ENCODE data around the gene HEATR5A.

The HEATR5A gene

DNA sequence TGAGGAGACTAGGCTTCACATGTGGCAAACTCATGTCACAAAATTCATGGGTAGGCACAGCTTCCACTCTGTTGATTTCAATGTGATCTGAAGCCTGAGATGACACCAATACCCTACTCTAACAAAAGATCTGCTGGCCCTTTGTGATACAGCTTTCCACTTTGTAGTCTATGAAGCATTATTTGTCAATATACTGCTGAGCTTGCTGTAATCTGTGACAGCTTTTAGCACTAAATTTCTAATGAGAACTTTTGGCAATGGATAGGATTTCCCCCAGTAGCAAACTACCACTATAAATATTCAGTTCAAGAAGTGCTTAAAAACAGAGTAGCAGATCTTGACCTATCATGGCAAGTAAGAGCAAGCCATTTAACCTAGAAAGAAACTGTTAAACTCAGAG, 5.6 kb upstream of the HEATR5A start:
- no peak for DNase-seq

DNA sequence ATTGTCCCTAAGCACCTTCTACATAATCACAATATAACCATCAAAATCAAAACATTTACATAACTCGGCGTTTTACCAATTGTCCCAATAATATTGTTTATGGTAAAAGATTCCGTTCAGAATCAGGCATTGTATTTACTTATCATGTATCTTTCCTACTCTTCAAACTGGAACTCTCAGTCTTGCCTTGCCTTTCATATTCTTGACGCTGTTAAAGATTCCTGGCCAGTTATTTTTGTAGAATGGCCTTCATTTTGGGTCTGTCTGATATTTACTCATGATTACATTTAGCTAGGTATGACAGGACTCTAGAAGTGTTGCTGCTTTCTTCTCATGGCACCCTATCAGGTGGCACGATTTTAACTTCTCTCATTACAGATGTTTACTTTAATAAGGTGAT, 850 bp upstream of the HEATR5A start:
- no peak for DNase-seq

DNA sequence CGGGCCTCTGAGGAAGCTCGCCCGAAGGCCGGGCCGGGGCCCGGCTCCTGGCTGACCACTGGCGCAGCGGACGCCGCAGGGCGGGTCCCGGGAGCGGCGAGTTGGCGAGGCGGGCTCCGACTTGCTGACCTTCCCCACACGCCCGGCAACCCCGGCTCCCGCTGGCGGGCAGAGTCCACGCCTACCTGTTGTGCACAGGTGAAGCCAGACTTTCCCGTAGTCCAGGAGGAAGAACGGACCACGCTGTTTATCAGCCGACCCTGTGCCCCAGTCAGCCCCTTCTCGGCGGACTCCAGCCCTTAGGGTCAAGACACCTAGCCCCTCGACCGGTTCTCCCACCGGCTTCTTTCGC, 407 bp downstream of the HEATR5A start:
- no peak for DNase-seq

DNA sequence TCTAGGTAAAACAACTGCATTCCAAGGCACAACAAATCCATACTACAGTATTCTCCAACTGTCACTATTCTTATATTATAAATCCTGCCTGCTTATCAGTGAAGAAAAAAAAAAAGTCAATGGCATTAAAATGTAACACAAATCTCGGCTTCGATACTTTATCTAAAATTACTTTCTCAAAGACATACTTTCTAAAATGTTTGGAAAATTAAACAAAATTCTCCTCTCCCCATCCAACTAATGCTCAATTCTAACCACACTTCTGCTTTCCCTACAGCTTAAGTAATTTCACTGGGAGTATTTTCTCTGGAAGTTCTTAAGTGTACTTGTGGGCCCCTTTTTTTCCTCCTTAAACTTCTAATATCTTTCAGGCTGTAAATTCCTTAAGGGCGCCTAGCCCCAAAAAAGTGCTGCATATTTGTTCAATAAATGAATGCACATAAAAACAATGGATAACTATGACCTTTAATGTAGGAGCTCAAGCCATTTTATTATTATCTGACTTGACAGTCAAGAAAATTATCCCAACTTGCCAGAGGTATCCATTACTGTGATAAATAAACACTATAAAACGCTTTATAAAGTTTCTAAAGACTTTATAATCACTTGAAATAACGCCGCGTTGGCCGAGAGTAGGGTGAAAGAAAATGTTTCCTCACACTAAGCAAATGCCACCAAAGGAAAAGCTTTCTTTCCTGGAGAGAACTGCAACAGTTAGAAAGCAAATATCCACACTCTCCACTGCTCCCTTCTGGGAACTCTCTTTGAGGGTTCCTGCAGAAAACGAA, 977 bp downstream of the HEATR5A start:
- DNase-seq = peak; percentile 38

DNA sequence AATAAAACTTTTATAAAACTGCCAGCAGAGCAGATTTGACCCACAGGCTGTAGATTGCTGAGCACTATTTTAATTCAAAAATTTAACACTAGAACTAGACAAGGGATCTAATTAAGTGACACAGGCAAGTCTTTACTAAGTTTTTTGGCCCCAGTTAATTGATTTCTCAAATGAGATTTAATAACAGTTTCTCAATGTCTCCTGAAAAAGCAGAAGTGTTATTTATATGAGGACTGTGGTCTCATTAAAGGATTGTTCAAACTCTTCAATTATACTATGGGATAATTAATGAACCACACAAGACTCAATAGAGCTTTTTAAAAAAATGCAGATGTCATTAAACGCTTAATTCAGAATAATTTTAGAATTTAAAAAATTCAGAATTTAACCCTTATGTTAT, 1.9 kb downstream of the HEATR5A start:
- DNase-seq = no peak

DNA sequence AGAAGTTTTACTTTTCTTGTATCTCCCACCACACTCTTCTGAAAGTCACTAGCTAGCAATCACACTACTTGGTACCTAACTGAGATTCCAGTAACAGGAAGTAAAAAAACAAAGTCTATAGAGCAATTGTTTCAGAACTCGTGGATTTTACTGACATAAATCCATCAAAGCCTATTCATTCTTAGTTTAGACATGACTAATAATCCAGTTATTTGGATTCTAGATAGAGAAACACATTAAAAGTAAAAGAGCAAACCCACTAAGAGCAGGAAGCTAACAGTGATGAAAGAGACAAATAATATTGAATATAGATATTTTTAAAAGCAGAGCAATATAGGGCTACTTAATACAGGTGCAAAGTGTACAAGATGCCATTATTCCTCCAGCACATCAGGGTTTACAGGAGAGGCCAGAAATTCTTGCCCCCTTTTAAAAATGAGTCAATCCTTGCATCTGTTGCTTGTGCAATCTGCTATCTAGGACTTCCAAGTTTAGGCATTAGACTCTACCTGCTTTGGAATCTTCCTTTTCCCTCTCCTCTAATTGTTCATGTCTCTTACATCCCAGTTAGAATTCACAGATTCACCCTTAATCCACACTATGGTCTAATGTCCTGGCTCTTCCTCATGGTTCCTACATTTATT, 6.0 kb downstream of the HEATR5A start:
- no peak for DNase-seq

DNA sequence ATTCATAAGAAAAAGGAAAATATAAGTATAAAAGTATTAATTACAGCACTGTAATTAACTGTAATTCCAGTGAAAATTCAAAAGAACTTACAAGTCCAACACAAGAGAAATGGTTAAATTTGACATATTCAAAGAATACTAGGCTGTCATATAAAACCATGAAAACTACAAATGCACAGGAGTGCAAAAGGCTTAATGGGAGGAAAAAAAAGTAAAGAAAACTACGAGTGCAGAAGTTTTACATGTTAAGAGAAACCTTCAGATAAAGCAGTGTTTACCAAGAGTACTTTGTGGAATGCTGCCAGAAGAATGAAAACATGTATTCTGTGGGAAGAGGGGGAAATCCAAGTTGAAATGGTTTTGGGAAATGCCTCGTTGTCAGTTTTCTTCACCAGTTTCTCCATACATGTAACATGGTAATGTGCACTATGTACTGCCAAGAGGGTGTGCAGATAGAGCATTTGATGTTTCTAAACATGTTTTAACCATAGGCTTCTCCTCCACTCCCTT, 9.1 kb downstream of the HEATR5A start:
- no peak for DNase-seq

DNA sequence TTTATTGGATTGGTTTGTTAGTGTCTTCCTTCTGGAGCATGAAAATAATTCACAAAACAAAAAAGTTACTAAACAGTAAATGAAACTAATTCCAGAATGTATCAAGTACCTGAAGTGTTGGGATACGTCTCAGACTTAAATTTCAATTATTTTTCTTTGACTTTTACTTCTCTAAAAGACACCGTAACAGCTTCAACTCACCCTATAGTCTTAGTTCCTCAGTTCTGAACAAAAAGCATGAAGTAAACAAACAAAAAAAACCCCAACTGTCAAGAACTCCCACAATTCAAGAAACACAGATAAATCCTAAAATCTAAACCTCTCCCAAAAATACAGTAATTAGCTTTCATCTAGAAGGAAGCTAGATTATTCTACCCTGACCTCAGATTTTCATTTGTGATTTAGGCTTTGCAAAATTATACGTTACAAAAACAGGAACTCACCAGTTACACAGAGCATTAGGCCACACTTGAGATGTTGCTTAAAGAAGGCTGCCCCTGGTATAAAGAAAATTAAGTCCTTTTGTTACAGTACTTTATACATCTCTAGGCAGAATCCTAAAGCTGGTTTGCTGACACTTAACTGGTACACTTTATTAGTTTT, 10.2 kb downstream of the HEATR5A start:
- peak; percentile 71 for DNase-seq

DNA sequence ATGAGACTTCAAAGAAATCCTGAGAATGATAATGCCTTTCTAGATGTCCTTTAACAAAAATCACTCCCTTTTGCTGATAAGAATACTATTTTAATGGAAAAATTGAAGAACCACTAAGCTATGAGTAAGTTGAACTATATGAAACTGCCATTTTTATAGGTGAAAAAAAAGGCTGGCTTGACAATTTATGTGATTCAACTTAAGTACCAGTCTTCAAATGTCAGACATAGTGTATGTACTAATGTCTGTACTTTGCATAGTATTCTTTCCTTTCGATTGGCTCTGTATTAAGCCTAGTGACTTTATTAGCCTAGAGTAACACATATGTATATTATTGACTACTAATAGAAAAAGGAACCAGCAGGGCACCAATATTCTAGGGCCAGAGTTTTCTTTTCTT, 11.9 kb downstream of the HEATR5A start:
- no peak for DNase-seq

DNA sequence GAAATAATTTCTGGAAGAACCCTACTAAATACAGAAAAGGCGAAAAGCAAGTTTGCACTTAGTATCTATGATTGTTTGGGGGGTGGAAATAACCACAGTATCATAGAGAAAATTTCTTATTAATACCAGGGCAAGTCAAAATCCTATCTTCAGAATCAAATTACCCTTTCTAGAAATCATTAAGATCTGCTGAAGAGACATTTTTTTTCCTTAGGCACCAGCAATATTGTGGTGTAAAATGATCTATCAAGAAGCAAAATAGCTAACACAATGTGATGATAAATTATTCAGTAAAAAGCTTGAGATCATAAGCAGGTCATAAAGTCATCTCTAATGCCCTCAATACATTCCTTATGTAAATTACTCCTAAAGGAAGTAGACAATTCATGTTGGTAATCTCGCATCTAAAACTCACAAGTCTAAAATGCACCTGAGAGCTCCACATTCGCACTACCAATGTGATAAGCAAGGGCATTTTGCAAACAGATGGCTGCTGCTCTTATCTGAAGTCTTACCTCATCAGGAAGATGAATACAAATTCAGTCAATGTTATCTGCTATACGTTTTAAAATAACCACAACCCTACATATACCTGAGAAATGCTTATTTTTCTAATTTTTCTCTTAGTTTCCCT, 14.6 kb downstream of the HEATR5A start:
- peak; percentile 36 for DNase-seq

DNA sequence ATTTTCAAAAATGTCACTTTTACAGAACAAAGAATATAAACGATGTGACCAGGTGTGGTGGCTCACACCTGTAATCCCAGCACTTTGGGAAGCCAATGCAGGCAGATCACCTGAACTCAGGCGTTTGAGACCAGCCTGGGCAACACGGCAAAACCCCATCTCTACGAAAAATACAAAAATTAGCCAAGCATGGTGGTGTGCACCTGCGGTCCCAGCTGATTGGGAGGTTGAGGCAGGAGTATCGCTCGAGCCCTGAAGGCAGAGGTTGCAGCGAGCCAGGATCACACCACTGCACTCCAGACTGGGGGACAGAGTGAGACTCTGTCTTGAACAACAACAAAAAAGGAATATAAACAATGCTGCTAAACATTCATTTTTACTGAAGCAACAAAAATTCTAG, 15.2 kb downstream of the HEATR5A start:
- no peak for DNase-seq

DNA sequence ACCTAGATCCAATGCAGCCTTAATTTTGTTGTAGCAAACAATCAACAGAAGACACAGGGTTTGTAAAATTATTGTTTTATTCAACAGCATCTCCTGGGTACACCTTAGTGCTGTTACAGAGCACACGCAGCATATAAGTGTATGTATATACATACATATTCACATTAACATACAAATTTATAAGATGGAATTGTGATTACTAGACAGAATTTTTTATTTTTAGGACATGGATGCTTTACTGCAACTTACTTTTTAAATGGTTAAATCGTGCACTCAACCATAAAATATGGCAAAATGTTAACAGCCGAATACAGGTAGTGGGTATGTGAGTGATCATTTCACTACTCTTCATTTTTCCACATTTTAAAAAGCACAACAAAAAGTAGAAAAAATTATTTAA, 16.6 kb downstream of the HEATR5A start:
- DNase-seq = no peak

DNA sequence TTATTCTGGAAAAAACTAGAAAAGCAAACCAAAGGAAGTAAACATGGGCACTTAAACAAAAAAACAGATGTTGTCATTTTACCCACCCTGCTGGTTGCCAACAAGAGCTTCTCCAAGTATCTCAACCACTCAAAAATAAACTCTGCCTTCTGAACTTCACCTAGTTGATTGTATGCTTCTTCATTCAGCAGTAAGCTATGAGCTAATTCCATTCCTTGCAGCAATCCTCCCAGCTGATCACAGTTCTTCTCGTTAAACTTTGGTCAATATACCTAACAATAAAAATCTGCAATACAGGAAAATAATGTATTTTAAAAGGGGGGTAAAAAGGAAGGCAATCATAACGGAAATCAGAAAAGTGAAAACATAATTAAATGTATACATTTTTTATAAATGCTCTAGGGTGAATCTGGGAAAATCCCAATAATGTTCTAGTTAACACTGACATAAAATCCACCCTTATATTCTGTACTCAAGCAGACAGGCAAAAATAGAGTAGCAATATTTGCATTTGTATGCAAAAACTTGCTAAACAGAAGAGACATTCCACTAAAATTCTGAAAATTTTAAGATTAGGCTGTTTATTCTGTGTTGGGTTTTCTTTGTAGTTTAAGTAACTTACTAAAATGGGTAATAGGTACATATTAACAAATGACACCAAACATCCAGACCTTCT, 17.4 kb downstream of the HEATR5A start:
- no peak for DNase-seq

DNA sequence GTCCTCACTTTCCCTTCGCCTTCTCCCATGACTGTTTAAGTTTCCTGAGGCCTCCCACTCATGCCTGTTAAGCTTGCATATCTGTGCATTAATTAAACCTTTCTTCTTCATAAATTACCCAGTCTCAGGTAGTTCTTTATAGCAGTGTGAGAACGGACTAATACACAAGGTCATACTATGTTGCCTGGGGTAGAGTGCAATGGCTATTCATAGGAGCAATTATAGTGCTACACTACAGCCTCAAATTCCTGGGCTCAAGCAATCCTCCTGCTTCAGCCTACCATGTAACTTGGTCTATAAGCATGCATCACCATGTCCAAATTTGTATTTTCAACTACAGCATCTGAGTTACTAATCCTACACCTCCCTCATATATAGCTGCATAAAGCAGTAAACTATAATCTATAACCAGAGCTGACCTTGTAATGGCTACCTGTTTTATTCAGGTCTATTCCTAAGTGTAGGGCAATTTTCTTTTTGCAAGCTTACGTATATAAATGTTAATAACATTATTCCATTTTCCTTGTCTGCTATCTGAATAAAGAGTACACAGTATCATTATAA, 18.9 kb downstream of the HEATR5A start:
- DNase-seq = no peak

DNA sequence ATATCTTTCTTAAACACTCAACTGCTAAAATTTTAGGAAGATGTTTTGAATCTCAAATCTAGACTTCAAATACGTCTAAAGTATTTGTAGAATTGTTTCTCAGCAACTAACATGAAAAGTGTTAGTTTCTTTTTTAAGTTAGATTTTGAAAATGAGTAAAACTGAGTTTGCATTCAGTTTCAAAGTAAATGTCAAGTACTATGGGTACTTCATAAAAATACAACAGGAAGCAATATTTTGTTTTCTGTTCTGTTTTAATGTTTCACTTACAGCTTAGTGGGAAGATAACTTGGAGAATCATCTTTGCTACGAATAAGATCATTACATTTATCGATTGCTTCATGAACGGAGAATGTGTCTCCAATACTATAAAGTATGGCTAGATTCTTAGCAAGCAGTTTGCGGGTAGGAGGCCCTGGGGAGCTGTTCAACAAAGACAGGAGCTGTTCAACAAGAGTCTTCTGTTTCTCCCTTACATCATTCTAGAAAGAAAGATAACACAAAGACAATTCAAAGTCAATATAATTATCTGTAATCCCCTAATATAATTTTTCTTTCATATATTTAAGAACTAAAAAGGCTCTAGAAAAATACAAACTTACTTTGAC, 20.2 kb downstream of the HEATR5A start:
- no peak for DNase-seq

DNA sequence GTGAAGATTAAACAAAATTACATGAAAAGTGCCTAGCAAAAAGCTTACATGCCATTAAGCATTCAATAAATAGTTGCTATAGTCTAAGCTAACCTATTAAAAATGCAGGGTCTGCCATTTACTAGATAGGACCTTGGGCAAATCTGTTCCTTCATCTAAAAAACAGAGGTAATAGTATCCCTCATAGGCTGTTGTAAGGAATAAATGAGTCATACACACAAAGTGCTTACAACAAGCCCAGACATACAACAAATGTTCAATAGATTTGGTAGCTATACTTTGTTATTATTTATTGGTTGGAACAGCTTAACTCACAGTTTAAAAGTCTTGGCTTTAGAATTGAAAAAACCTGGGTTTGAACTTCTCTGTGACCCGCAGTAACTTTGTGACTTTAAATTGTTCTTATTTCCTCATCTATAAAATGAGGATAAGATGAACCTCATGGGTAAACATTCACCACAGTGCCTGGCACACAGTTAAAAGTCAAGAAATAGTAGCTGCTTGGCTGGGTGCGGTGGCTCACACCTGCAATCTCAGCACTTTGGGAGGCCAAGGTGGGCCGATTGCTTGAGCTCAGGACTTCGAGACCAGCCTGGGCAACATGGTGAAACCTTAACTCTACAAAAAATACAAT, 24.7 kb downstream of the HEATR5A start:
- no peak for DNase-seq

DNA sequence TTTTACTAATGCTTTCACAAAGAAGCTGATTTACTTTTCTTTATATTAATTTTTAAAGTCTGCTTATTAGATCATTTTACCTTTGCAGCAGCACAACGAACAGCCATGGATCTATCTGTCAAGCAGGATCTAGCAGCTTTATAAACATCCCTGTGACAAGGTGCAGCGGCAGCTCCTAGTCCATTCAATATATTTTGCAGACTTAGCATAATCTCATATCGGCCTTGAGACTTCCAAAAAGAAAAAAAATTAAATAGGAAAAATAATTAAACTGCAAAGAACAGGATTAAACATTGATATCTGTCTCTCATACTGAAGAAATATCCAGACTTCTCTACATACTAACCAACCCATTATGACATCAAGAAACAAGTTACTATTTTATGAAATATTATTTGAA, 25.2 kb downstream of the HEATR5A start:
- no peak for DNase-seq

DNA sequence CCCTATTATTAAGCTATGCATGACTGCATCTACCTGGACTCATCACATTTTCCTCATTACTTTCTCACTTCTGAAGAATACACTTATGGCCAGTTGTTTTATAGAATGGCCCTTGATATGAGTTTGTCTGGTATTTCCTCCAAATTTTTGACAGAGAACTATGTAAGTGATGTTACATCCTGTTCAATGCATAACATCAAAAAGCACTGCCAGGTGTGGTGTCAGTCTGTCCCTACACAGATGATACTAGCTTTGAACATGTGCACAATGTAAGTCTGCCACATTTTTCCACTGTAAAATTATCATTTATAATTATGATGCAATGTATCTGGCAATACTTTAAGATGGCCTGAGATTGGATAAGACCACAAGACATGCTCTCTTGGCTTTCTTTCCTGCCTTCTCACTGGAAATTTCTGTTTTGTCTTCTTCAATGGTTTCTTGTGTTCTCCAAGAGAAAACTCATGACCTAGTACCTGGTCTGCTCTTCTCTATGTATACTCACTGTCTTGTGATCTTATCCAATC, 28.3 kb downstream of the HEATR5A start:
- no peak for DNase-seq

DNA sequence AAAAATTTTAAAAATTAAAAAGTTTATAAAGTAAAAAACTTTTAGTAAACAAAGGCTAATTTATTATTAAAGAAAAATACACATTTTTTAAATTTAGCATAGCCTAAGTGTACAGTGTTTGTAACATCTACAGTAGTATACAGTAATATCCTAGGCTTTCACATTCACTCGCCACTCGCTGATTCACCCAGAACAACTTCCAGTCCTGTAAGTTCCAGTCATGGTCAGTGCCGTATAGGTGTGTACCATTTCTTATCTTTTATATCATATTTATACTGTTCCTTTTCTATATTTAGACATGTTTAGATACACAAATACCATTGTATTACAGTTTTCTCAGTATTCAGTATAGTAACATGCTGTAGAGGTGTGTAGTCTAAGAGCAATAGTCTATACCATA, 28.9 kb downstream of the HEATR5A start:
- no peak for DNase-seq

DNA sequence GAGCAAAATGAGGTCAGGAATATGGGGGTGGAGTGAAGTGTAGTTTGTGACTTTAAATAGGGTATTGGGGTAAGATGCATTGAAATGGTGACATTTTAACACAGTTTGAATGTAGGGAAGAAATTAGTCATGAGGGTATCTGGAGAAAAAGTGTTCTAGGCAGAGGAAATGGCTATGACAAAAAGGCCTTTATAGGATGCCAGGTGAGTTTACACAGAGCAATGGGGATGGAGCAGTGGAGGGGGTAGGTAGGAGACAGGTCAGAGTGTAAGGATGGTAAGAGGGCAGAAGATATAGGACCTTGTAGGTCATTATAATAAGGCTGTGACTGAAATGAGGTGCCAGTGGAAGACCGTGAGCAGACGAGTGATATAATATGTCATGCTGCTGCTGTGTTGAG, 30.4 kb downstream of the HEATR5A start:
- DNase-seq = no peak

DNA sequence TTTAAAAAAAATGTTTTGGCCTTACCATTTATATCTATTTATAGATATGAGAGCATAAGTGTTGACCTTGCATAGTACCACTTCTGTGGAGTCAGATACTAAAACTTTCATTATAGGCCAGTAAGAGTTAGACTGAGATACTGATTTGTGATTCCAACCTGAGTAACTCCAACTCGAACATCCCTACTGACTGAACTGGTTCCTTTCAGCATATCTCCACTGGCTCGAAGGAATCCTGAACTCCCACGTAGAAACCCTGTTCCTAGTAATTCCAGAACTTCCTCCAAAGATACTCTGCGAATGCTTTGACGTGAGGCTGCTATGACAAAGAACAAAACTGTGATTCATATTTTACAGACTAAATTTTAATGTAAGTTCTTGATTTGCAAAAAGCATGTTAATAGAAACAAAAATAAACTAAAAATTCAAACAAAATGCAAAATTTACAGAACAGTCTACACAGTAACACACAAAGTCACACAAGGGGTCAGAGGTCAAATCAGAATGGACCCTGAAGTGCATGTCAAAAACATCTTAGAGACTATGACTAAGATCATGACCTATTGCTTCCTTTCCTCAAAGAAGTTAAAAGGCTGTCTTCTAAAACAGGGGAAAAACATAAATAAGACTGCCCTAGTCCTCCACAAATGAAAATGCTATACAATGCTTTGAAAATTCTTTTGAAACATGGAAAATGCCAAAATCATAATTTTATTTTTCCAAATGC, 31.5 kb downstream of the HEATR5A start:
- DNase-seq = no peak

Data from hematopoietic multipotent progenitor cell treated with erythropoietin and hydrocortisone succinate and interleukin-3 and kit ligand, for 6 days (in vitro differentiated cells).